Esophagus muscularis mucosa (tissue), 4 donors: ENCODE measurements around the gene ARHGAP15. TPM values are rescaled to one million over a fixed set of nuclear protein-coding genes. Genes with fewer than 3 reads are reported as not detected.

Experiments used
- DNase-seq: peaks from one replicate; pipeline ENCODE4 v3.0.0-alpha.2; 2017; ENCODE audit errors: extremely low spot score
- H3K27ac ChIP-seq, 4 donors: fragments of 200-600 bp; sonication (generic); replicated peaks in 1 of 4; 1 replicate in 3 of 4; 2 replicates in 1 of 4; pipeline ENCODE4 v1.5.1; 2016 to 2019; ENCODE audit warnings: mild to moderate bottlenecking in 1 of 4
- H3K27me3 ChIP-seq, 4 donors: fragments of 200-600 bp; sonication (generic); one replicate each; pipeline versions ENCODE4 v1.5.1 to v1.6.0; 2016 to 2019
- H3K36me3 ChIP-seq, 4 donors: fragments of 200-600 bp; sonication (generic); one replicate each; pipeline ENCODE4 v1.5.1; 2016 to 2019
- H3K4me1 ChIP-seq, 4 donors: fragments of 200-600 bp; sonication (generic); one replicate each; pipeline ENCODE4 v1.5.1; 2016 to 2019
- H3K4me3 ChIP-seq, 4 donors: fragments of 200-600 bp; sonication (generic); 1 replicate in 2 of 4; 2 replicates in 2 of 4; pipeline ENCODE4 v1.5.1; 2016 to 2019; ENCODE audit warnings: mild to moderate bottlenecking in 4 of 4, moderate library complexity in 1 of 4
- H3K9me3 ChIP-seq, 4 donors: fragments of 200-600 bp; sonication (generic); 1 replicate in 3 of 4; 2 replicates in 1 of 4; pipeline ENCODE4 v1.5.1; 2016 to 2019
- EP300 ChIP-seq: sonication (generic); formaldehyde crosslinking; IDR thresholded peaks from one replicate; pipeline ENCODE4 v1.6.1; 2017; ENCODE audit warnings: antibody characterized with exemption
- POLR2A ChIP-seq: fragments of 450-650 bp; IDR thresholded peaks from one replicate; pipeline ENCODE4 v1.6.1; 2017; ENCODE audit warnings: antibody characterized with exemption, moderate library complexity, mild to moderate bottlenecking, low read depth
- POLR2AphosphoS5 ChIP-seq, 2 donors: sonication (generic); formaldehyde crosslinking; IDR thresholded peaks; one replicate each; pipeline ENCODE4 v1.6.1; 2017; ENCODE audit warnings: antibody characterized with exemption in 2 of 2
- whole genome bisulfite sequencing: methylation state at CpG from one replicate; pipeline ENCODE4 v1.1.5; 2018; 5-methylcytosine and 5-hydroxymethylcytosine counted together
- intact Hi-C: fragments of 100-400 bp; cut with DNase I; formaldehyde crosslinking; loops from one replicate; pipeline ENCODE4 v1.15.1; 2023
- total RNA-seq, 4 donors: library from RNA; depleted of rRNA; stranded (reverse); fragments of >200 nt; gene quantifications; one replicate each; pipeline versions ENCODE4 v1.1.0 to v1.2.1, GENCODE V29; 2016
- TF ChIP-seq, protein P1 (sequence below), 3 experiments: fragments of 200-600 bp in 2 of 3; fragments of 450-650 bp in 1 of 3; sonication (generic) in 2 of 3; IDR thresholded peaks; one replicate each; pipeline ENCODE4 v1.5.1; 2017 to 2019; ENCODE audit warnings: antibody characterized with exemption in 3 of 3, mild to moderate bottlenecking in 2 of 3, moderate library complexity in 1 of 3

Gene ARHGAP15
- total RNA-seq, 4 donors from 2014 or later = 5.4 to 13.3 (median 7.1) TPM

GRCh38 chr2:143152637-143153036 is 23.4 kb downstream of the ARHGAP15 start:
- 77% methylated on average over 3 of the region's 3 CpGs for WGBS
- Histone ChIP-seq H3K4me3 (no peak overlapping the region), H3K9me3 (no peaks in the 10 kb centered on the region), H3K27ac (no peak overlapping the region), H3K4me1 (no peaks in the 10 kb centered on the region), H3K36me3 (no peaks in the 10 kb centered on the region), H3K27me3 (peaks cover 0 to 4% (median 0%) of the 10 kb centered on the region in 4 donors)
- no peak for DNase-seq
- no peak for TF ChIP-seq EP300
- TF ChIP-seq, protein P1, sequence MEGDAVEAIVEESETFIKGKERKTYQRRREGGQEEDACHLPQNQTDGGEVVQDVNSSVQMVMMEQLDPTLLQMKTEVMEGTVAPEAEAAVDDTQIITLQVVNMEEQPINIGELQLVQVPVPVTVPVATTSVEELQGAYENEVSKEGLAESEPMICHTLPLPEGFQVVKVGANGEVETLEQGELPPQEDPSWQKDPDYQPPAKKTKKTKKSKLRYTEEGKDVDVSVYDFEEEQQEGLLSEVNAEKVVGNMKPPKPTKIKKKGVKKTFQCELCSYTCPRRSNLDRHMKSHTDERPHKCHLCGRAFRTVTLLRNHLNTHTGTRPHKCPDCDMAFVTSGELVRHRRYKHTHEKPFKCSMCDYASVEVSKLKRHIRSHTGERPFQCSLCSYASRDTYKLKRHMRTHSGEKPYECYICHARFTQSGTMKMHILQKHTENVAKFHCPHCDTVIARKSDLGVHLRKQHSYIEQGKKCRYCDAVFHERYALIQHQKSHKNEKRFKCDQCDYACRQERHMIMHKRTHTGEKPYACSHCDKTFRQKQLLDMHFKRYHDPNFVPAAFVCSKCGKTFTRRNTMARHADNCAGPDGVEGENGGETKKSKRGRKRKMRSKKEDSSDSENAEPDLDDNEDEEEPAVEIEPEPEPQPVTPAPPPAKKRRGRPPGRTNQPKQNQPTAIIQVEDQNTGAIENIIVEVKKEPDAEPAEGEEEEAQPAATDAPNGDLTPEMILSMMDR (IDR thresholded peaks at IDR 0.05) = no peak
- TF ChIP-seq POLR2AphosphoS5 (IDR thresholded peaks at IDR 0.05) = no peak
- TF ChIP-seq POLR2A = no peak
- intact Hi-C loops = no loop called here

DNA sequence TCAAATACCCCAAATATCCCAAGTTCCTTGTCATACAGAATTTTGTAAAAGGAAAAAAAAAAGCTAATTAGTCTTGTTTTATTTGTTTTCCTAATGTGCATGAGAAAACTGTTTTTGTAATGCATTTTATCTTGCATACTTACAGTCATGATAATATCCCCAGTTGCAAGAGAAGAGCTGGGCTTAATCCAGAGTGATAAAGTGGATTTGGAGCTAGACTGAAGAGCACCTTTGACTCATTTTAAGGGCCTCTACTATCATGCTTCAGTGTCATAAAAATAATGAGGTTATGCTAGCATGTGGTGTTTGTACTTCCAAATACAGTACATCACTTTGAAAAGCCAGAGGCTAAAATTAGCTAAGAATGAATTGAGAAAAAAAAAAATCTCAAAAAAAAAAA is 26.4 kb downstream of the ARHGAP15 start:
- peaks cover 0 to 4% (median 0%) of the 10 kb centered on the region in 4 donors for H3K27me3 ChIP-seq
- DNase-seq = no peak
- H3K4me3 ChIP-seq = no peak overlapping the region
- intact Hi-C loops = no loop called here
- no peaks in the 10 kb centered on the region for H3K36me3 ChIP-seq
- TF ChIP-seq EP300 (no peak), POLR2A (no peak), POLR2AphosphoS5 (IDR thresholded peaks at IDR 0.05) (no peak)
- TF ChIP-seq, protein P1 (IDR thresholded peaks at IDR 0.05) = no peak
- H3K27ac ChIP-seq = no peak overlapping the region
- no peaks in the 10 kb centered on the region for H3K4me1 ChIP-seq
- H3K9me3 ChIP-seq = no peaks in the 10 kb centered on the region

DNA sequence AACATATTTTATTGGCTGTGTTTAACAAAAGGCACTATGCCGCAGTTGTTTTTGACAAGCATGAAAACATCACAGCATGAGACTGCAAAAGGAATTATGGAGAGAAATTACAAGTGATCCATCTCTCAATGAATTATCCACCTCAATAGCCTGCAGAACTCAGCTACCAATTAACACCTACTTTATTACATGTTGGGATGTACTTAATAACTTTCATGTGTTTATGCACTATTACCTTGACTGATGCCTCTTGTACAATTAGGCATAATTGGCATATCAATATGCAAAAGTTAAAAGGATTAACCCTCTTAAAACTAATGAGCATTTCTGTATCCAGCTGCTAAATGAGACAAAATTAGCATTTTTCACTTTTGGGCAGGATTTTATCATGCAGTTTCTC is 27.8 kb downstream of the ARHGAP15 start:
- no peak for DNase-seq
- Histone ChIP-seq H3K9me3 (no peaks in the 10 kb centered on the region), H3K4me1 (peaks cover 0 to 1% (median under 1%) of the 10 kb centered on the region in 4 donors), H3K27ac (no peak overlapping the region), H3K27me3 (peaks cover 0 to 8% (median 0%) of the 10 kb centered on the region in 4 donors), H3K4me3 (no peak overlapping the region), H3K36me3 (no peaks in the 10 kb centered on the region)
- TF ChIP-seq POLR2AphosphoS5 (IDR thresholded peaks at IDR 0.05) (no peak), POLR2A (no peak), EP300 (no peak)
- TF ChIP-seq, protein P1 (IDR thresholded peaks at IDR 0.05) = no peak
- intact Hi-C loops = no loop called here
- WGBS = 86% methylated on average over 1 of the region's 1 CpG

DNA sequence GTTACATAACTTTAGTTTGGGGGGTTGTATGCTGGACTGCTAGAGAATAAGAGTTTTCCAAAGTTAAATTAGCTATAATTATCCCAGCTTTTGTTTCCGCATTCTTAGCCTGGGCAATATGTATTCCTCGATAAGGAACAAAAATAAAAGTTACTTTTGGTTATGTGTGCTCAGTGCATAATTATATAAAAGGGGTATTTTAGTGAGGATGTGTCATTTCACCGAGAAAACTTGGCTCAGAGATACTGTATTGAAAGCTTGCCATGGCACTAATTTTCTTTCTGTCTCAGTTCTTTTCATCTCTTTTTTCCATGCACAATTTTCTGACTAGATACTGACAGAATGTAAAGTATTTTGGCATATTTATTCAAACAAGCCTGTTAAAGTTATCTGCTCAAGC is 28.2 kb downstream of the ARHGAP15 start:
- intact Hi-C loops = no loop called here
- WGBS = 55% methylated on average over 3 of the region's 3 CpGs

More for the DNA sequence above, 28.2 kb downstream of the ARHGAP15 start:
- H3K9me3 ChIP-seq = no peaks in the 10 kb centered on the region
- peaks cover 0 to 5% (median 2%) of the 10 kb centered on the region in 4 donors for H3K4me1 ChIP-seq
- H3K36me3 ChIP-seq = no peaks in the 10 kb centered on the region
- peaks cover 0 to 8% (median 0%) of the 10 kb centered on the region in 4 donors for H3K27me3 ChIP-seq
- H3K27ac ChIP-seq = no peak overlapping the region
- TF ChIP-seq EP300 (no peak), POLR2A (no peak), POLR2AphosphoS5 (IDR thresholded peaks at IDR 0.05) (no peak)
- TF ChIP-seq, protein P1 (IDR thresholded peaks at IDR 0.05) = no peak
- no peak for DNase-seq
- H3K4me3 ChIP-seq = no peak overlapping the region
